ENCODE measurements around the gene DNTT.

Gene DNTT

DNA sequence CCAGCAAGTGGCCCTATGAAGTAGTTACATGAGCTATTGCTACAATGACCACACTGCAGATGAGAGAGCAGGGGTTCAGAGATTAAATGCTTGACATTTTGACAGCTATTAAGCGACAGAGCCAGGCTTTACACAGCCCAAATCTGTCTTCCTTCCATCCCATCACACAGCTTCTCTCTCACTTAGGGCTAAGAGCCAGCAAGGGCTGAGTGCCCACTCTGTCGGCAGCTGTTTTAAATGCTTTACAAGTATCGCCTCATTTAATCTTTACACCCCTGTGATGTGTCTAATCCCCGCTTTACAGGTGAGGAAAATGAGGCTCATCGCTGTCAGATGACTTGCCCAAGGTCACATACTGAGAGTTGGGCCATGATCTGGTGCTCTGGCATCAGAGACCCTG, 69.8 kb downstream of the DNTT start:
- in situ Hi-C loops (cut with MboI; ENCODE audit: low sequenced_read_pairs): no loop called here

- in situ Hi-C loops (cut with MboI; ENCODE audit: low sequenced_read_pairs): no loop called here
Observed at GRCh38 chr10:96374639-96374984, 70.4 kb downstream of the DNTT start.

GRCh38 chr10:96374985-96375830, 71.0 kb downstream of the DNTT start:
- in situ Hi-C loops (cut with MboI; ENCODE audit: low sequenced_read_pairs): no loop called here

- in situ Hi-C loops (cut with MboI; ENCODE audit: low sequenced_read_pairs): no loop called here
Observed at GRCh38 chr10:96376483-96376882, 72.2 kb downstream of the DNTT start.

GRCh38 chr10:96377816-96378294, 73.6 kb downstream of the DNTT start:
- in situ Hi-C loops (cut with MboI; ENCODE audit: low sequenced_read_pairs): no loop called here

GRCh38 chr10:96378741-96379140, 74.5 kb downstream of the DNTT start:
- in situ Hi-C loops (cut with MboI; ENCODE audit: low sequenced_read_pairs): no loop called here

DNA sequence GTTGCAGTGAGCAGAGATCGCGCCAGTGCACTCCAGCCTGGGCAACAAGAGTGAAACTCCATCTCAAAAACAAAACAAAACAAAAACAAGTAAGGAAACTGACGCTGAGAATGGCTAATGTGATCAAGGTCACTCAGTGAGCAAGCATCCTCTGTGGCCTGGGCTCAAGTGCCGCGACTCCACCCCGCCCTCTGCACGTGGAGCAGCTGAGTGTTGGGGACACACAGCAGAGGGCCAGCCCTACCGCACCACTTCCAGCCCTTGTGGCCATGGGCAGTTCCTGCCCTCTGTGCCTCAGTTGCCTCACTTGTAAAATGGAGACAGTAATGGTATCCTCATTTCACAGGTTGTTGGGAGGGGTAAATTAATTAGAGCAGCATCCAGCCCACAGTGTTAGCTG, 75.5 kb downstream of the DNTT start:
- in situ Hi-C loops (cut with MboI; ENCODE audit: low sequenced_read_pairs): no loop called here

- in situ Hi-C loops (cut with MboI; ENCODE audit: low sequenced_read_pairs): no loop called here
Observed at GRCh38 chr10:96380821-96381220, 76.6 kb downstream of the DNTT start.

- in situ Hi-C loops (cut with MboI; ENCODE audit: low sequenced_read_pairs): no loop called here
Observed at GRCh38 chr10:96384506-96384905, 80.3 kb downstream of the DNTT start.

DNA sequence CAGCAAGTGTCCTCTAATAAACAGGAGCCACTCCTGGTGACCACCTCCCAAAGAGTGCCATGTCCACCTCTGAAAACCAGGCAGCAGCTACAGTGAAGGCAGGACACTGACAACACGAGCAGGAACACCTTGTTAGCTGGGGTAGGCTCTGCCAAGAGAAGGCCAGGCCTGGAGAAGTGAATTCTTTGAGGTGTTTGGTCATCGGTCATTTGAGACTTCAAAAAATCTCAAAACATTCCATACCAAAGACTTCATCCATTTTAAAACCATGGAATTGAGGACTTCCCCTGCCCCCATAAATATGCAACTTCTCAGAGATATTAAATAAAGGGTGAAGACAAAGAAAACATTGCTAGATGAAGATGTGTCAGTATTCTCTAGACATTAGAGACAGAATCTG, 82.9 kb downstream of the DNTT start:
- in situ Hi-C loops (cut with MboI; ENCODE audit: low sequenced_read_pairs): no loop called here

DNA sequence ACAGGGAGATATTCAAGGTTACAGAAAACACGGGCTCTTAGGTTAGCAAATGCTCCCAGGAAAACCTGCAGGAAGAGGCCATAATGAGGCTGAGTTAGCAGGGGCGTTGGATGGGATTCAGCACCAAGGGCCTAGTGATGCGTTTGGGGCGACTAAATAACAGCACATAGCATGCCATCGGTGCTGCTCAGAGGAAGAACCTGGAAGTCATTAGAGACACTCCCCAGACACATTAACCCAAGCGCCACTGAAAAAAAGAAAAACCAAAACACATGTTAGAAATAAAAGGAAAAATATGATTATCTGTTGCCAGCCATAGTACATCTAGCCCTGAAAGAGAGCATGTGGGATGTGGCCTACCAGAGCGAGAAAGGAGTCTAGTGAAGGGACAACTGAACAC, 83.4 kb downstream of the DNTT start:
- in situ Hi-C loops (cut with MboI; ENCODE audit: low sequenced_read_pairs): no loop called here

Measured in HL-60/S4 treated with phorbol 12-myristate 13-acetate at 8.2 ng/mL for 4 days and 3 days (cell line).